Measurements from ENCODE around the gene STOM.

STOM gene

DNA sequence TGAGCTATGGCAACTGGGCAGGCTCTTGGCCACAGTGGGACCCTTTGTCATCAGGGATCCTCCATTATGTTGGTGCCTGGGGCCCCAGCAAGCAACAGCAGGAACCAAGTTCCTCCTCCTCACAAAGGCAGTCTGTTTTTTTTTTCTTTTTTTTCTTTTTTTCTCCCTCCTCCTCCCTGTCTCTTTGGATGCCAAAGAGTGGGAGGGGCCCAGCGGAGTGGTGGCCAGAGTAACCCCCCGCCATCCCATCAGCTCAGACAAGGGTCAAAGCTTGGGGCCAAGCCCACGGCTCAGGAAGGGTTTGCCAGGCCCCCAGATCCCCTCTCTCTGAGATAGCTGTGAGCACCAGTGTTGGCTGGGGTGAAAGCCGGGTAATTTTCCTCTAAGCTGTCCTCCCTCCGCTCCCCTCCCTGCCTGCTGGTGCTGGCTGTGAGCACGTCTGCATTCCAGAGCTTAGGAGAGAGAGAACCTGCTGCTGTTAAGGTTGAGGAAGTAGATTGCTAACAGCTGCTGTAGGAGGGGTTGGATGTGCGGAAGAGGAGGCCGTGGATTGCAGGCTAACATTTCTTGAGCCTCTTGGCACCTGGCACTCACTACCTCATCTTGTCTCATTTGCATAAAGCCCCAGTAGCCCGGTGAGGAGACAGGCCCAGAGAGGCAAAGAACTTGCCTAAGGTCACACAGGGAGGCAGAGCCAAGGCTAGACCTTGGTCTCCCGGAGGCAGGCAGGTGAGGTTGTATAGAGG, 80.9 kb downstream of the STOM start:
- Mint-ChIP-seq H3K27me3 (no peaks in the 10 kb centered on the region), H3K27ac (no peak overlapping the region), H3K9me3 (no peaks in the 10 kb centered on the region), H3K4me1 (peaks cover 25% of the 10 kb centered on the region), H3K36me3 (ENCODE audit: low read depth) (peaks cover 2% of the 10 kb centered on the region), H3K4me3 (no peak overlapping the region)
- ATAC-seq (no peak), DNase-seq (no peak)
